SK-N-MC (cell line): ENCODE data around the gene METTL1.

ENCODE experiments used
- EZH2 ChIP-seq: fragments of 200-600 bp; sonication (generic); IDR thresholded peaks from one replicate; pipeline ENCODE4 v1.6.1; 2017; ENCODE audit warnings: antibody characterized with exemption
- POLR2AphosphoS5 ChIP-seq: IDR thresholded peaks from 2 replicates; pipeline ENCODE4 v1.6.1; 2012; ENCODE audit warnings: mild to moderate bottlenecking, low read depth, low read length, borderline replicate concordance

DNA sequence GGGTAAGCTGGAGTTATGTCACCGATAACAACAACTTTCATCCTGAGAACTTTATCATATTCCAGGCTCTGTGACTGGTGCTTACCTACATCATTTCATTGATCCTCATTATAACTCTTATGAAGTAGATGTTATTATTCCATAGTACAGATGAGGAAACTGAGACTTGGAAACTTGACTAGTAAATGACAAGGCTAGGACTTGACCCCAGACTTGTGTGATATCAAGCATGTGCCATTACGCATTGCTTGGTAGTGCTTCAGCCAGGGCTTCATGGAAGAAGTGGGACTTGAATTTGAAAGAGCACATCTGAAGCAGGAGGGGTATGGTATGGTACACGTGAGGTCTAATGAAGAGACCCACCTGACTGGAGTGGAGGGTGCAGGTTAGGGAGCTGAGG lies 34.8 kb upstream of the METTL1 start:
- TF ChIP-seq EZH2: no peak
- TF ChIP-seq POLR2AphosphoS5: no peak
